Omental fat pad (tissue), 4 donors: ENCODE measurements around the gene NBEA. TPM values are rescaled to one million over a fixed set of nuclear protein-coding genes. Genes with fewer than 3 reads are reported as not detected.

Experiments
- ATAC-seq: fragments of 150-250 bp; one replicate; pipeline ENCODE4 v1.9.1; 2016; ENCODE audit warnings: mild to moderate bottlenecking, moderate library complexity; ENCODE audit not compliant: low FRiP score
- DNase-seq: peaks from one replicate; pipeline ENCODE4 v3.0.0-alpha.2; 2019; ENCODE audit warnings: low spot score
- CTCF ChIP-seq, 3 donors: fragments of 450-650 bp; IDR thresholded peaks; one replicate each; pipeline ENCODE4 v1.5.1; 2016 to 2017; ENCODE audit warnings: antibody characterized with exemption in 3 of 3, mild to moderate bottlenecking in 3 of 3, moderate library complexity in 2 of 3
- total RNA-seq, 4 donors: library from RNA; depleted of rRNA; stranded (reverse); fragments of >200 nt; gene quantifications; one replicate each; pipeline ENCODE4 v1.1.0, GENCODE V29; 2016

Gene NBEA
- total RNA-seq, 4 donors from 2014 or later = 4.3 to 10.7 (median 6.1) TPM

- no peak for DNase-seq
- TF ChIP-seq CTCF (IDR thresholded peaks at IDR 0.05) = no peak
- ATAC-seq = no peak
These were observed 286.5 kb downstream of the NBEA start for GRCh38 chr13:35228536-35228935.

GRCh38 chr13:35231426-35231825, 289.4 kb downstream of the NBEA start:
- DNase-seq (no peak), ATAC-seq (no peak)
- no peak for TF ChIP-seq CTCF (IDR thresholded peaks at IDR 0.05)

GRCh38 chr13:35238274-35238673, 296.2 kb downstream of the NBEA start:
- TF ChIP-seq CTCF (IDR thresholded peaks at IDR 0.05) = no peak
- DNase-seq = no peak
- ATAC-seq = no peak

GRCh38 chr13:35252536-35253205, 310.6 kb downstream of the NBEA start:
- ATAC-seq = no peak
- no peak for TF ChIP-seq CTCF (IDR thresholded peaks at IDR 0.05)
- DNase-seq = no peak

GRCh38 chr13:35255241-35255640, 313.2 kb downstream of the NBEA start:
- DNase-seq = no peak
- no peak for ATAC-seq
- TF ChIP-seq CTCF (IDR thresholded peaks at IDR 0.05) = no peak

- ATAC-seq = no peak
- TF ChIP-seq CTCF (IDR thresholded peaks at IDR 0.05) = no peak
- no peak for DNase-seq
These were observed 314.5 kb downstream of the NBEA start for GRCh38 chr13:35256459-35257148.

- ATAC-seq (no peak), DNase-seq (no peak)
- no peak for TF ChIP-seq CTCF (IDR thresholded peaks at IDR 0.05)
These were observed 318.2 kb downstream of the NBEA start for GRCh38 chr13:35260316-35260715.
